ENCODE measurements around the gene PXYLP1.

The PXYLP1 gene

DNA sequence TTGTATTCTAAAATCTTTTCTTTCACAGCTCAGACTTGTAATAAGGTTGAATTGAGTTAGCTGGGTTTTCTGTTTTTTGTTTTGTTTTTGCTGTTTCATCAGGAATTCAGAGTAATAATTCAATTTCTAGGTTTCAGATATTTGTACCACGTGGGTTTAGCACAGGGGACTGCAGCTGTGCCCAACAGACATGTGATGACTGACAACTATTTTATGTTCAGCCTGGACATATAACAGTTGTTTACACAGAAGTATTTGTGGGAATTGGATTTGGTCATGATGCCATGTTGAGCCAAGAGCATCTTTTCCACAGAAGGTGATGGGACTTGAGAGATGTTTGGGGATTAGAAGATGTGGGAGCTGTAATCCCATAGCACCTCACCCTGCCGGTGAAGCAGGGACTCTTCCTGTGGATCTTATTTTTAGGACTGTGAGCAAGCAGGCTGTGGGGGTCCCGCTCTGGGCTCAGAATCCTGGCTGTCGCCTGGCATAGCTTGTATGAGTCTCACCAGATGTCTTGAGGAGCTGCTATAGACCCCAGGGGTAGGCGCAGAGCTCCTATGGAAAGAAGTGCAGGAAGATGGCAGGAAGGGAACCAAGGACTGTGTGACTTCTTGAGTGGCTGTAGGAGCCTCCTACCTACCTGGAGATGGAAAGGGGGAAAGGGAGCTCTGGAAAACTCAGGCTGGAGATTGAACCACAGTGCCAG, 23.7 kb downstream of the PXYLP1 start:
- H3K9ac ChIP-seq (ENCODE audit: low read depth, low read length) = no peak overlapping the region
- H3K27me3 ChIP-seq (ENCODE audit: control insufficient read depth, insufficient read depth, low read length) = no peaks in the 10 kb centered on the region
- H3K36me3 ChIP-seq (ENCODE audit: insufficient read depth, low read length) = no peaks in the 10 kb centered on the region
- no peak overlapping the region for H3K4me2 ChIP-seq (ENCODE audit: low read length)
- peaks cover 6% of the 10 kb centered on the region for H3K4me1 ChIP-seq (ENCODE audit: control insufficient read depth, insufficient read depth, low read length)
- H3K4me3 ChIP-seq (ENCODE audit: low read length) = no peak overlapping the region
- H3K9me3 ChIP-seq (replicated peaks; ENCODE audit: low read length) = no peaks in the 10 kb centered on the region

DNA sequence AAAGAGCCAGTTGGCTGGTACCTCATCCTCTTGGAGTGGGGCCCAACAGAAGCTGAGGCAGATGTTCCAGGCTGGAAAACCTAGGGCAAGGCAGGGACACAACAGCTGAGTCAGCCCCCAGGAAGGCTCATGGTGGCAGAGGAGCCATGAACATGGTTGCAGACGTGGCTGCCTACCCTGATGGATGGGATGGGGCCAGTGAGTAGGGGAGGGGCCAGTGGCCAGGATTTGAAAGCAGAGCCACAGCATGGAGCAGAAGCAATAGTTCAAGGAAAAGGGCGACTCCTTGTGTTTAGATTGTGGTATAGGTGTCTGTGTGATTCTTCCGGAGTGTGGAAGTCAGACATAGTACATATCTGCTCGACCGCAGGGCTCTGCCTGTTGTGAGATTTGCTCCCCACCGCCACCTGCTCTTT, 24.2 kb downstream of the PXYLP1 start:
- H3K27me3 ChIP-seq (ENCODE audit: control insufficient read depth, insufficient read depth, low read length) = no peaks in the 10 kb centered on the region
- peaks cover 6% of the 10 kb centered on the region for H3K4me1 ChIP-seq (ENCODE audit: control insufficient read depth, insufficient read depth, low read length)
- no peak overlapping the region for H3K9ac ChIP-seq (ENCODE audit: low read depth, low read length)
- H3K36me3 ChIP-seq (ENCODE audit: insufficient read depth, low read length) = no peaks in the 10 kb centered on the region
- no peak overlapping the region for H3K4me2 ChIP-seq (ENCODE audit: low read length)
- no peak overlapping the region for H3K4me3 ChIP-seq (ENCODE audit: low read length)
- H3K9me3 ChIP-seq (replicated peaks; ENCODE audit: low read length) = no peaks in the 10 kb centered on the region

DNA sequence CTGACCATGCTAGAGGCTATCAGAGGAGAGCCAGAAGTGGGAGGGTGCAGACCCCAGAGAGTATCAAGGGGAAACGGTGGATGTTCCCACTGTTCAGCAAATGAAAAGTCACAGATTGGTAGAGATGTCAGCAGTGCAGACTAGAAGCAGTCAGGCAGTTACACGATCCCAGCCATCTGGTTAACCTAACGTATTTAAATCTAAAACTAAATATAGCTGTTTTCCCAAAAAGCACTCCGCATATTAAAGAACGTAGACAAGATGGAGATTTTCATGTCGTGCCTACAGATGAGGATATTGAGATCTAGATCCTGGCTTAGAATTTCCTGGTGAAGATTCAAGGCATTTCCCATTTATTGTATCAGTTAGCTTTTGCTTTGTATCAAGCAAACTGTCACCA, 25.2 kb downstream of the PXYLP1 start:
- H3K4me1 ChIP-seq (ENCODE audit: control insufficient read depth, insufficient read depth, low read length) = peaks cover 10% of the 10 kb centered on the region
- H3K36me3 ChIP-seq (ENCODE audit: insufficient read depth, low read length) = no peaks in the 10 kb centered on the region
- no peaks in the 10 kb centered on the region for H3K27me3 ChIP-seq (ENCODE audit: control insufficient read depth, insufficient read depth, low read length)
- no peaks in the 10 kb centered on the region for H3K9me3 ChIP-seq (replicated peaks; ENCODE audit: low read length)
- H3K9ac ChIP-seq (ENCODE audit: low read depth, low read length) = no peak overlapping the region
- no peak overlapping the region for H3K4me2 ChIP-seq (ENCODE audit: low read length)
- H3K4me3 ChIP-seq (ENCODE audit: low read length) = no peak overlapping the region

DNA sequence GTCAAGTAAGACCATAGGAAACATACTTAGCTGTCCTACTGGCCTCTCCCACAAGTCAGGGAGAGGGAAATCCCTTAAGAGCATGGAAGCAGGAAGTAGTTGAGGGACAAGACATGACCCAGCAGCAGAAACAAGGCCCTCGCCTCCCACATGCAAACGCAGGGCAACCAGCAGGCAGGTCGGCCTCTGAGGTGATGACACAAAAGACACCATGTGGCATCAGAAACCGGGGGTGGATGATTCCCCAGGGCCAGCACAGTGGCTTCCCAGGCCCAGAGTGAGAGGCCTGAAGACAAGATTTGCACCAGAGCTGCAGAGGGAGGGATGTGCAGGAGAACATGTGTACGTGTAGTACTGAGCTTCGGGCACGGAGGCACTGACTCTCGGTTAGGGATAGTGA, 26.3 kb downstream of the PXYLP1 start:
- no peak overlapping the region for H3K4me3 ChIP-seq (ENCODE audit: low read length)
- no peaks in the 10 kb centered on the region for H3K36me3 ChIP-seq (ENCODE audit: insufficient read depth, low read length)
- H3K4me2 ChIP-seq (ENCODE audit: low read length) = no peak overlapping the region
- H3K9me3 ChIP-seq (replicated peaks; ENCODE audit: low read length) = no peaks in the 10 kb centered on the region
- H3K9ac ChIP-seq (ENCODE audit: low read depth, low read length) = no peak overlapping the region
- H3K27me3 ChIP-seq (ENCODE audit: control insufficient read depth, insufficient read depth, low read length) = no peaks in the 10 kb centered on the region
- H3K4me1 ChIP-seq (ENCODE audit: control insufficient read depth, insufficient read depth, low read length) = peaks cover 18% of the 10 kb centered on the region

DNA sequence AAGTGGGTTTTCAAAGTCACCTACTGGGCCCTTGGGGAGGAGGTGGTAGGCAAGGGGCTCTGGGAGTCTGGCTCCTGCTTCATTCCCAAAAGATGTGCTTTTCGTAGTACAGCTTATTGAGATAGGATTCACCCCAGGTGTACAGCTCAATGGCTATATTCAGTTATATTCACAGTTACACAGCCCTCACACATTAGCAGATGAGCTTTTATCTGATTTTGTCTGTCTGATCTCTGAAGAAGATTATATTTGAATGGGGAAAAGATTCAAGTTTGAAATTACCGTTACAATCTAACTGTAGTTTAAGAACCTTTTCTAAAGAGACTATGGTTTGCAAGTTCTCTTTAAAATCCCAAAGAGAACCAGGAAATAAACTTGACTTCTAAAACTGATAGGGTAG, 27.3 kb downstream of the PXYLP1 start:
- H3K4me2 ChIP-seq (ENCODE audit: low read length) = no peak overlapping the region
- H3K4me3 ChIP-seq (ENCODE audit: low read length) = no peak overlapping the region
- H3K9me3 ChIP-seq (replicated peaks; ENCODE audit: low read length) = no peaks in the 10 kb centered on the region
- H3K27me3 ChIP-seq (ENCODE audit: control insufficient read depth, insufficient read depth, low read length) = no peaks in the 10 kb centered on the region
- H3K4me1 ChIP-seq (ENCODE audit: control insufficient read depth, insufficient read depth, low read length) = peaks cover 18% of the 10 kb centered on the region
- H3K9ac ChIP-seq (ENCODE audit: low read depth, low read length) = no peak overlapping the region
- no peaks in the 10 kb centered on the region for H3K36me3 ChIP-seq (ENCODE audit: insufficient read depth, low read length)

DNA sequence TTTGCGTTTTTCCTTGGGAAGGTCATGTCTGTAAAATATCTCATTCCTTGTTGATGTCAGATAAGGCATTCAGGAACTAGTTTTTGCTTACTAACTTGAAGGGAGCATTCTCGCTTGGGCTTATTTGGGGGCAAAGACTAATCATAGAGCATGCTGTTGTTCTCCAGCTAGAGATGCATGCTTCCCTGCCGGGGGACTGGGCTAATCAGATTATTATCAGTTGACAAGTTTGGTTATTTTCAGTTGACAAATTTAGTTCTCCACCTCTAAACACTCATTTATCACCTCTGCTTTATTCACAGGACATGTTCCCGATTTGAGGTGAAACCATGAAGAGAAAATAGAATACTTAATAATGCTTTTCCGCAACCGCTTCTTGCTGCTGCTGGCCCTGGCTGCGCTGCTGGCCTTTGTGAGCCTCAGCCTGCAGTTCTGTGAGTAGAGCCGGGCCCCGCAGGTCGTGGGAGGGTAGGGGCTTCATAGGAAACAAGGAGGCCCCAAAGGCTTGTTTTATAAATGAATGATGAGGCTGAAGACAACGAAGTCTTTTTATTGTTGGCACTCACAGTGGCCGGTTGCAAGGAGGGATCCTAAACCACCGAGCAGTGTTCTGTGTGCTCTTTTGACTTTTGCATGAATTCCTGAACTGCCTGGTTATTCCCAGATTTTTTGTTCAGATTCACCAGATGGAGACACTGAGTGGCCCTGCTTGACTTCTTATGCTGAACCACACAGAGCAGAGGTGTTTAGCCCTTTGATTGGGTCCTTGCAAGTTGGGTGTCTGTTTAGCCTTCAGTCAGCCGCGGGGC, 28.4 kb downstream of the PXYLP1 start:
- no peaks in the 10 kb centered on the region for H3K27me3 ChIP-seq (ENCODE audit: control insufficient read depth, insufficient read depth, low read length)
- H3K4me2 ChIP-seq (ENCODE audit: low read length) = no peak overlapping the region
- no peaks in the 10 kb centered on the region for H3K9me3 ChIP-seq (replicated peaks; ENCODE audit: low read length)
- H3K36me3 ChIP-seq (ENCODE audit: insufficient read depth, low read length) = no peaks in the 10 kb centered on the region
- no peak overlapping the region for H3K4me3 ChIP-seq (ENCODE audit: low read length)
- H3K4me1 ChIP-seq (ENCODE audit: control insufficient read depth, insufficient read depth, low read length) = peaks cover 18% of the 10 kb centered on the region
- H3K9ac ChIP-seq (ENCODE audit: low read depth, low read length) = no peak overlapping the region

DNA sequence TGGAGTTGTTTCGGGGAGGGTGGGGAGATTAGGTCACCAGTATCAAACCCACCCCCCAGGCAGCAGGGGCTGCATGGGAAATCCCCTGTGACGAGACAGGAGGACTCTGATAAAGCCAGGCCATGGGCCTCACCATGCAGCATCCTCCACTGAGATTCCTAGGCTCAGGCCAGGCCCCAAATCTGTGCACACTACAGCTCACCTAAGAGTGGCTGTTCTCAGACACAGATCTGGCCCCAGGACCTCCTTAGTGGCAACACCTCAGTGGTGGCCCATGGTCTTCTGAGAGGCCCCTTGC, 29.0 kb downstream of the PXYLP1 start:
- H3K27me3 ChIP-seq (ENCODE audit: control insufficient read depth, insufficient read depth, low read length) = no peaks in the 10 kb centered on the region

DNA sequence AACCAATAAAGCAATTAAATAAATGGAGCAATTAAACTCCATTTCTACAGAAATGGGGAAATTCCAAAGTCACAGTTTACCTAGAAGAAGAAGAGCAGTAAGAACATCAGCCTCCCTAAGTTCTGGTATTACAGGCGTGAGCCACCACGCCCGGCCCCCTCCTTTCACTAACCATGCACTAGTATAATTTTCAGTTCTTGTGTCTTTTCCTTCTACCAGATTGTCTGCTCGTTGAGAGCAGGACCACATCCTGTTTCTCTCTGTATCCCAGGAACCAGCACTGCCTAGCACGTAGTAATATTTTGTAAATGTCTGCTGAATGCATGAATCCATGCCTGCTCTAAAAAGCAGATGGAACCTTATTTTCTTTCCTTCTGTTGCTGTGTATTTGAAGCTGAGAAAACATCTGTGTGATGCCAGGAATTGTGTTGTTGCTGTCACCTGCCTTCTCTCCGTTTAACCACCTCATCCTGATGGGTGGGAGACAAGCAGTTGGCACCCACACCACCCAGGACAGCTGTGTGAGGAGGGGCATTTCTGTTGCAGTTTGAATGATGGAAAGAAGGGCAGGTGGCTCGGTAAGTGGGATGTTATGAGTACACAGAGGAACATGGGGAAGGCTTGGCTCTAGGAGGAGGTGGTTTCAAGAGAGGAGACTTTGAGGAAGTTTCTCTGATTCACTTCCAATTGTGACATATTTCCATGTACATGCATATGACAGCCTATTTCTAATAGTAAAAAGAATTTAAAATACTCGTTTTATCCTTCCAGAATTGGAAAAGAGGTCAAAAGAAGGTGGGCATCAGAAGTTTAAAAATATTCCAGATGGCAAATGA, 30.1 kb downstream of the PXYLP1 start:
- Histone ChIP-seq H3K9ac (ENCODE audit: low read depth, low read length) (no peak overlapping the region), H3K4me1 (ENCODE audit: control insufficient read depth, insufficient read depth, low read length) (peaks cover 12% of the 10 kb centered on the region), H3K27me3 (ENCODE audit: control insufficient read depth, insufficient read depth, low read length) (no peaks in the 10 kb centered on the region), H3K36me3 (ENCODE audit: insufficient read depth, low read length) (no peaks in the 10 kb centered on the region), H3K4me2 (ENCODE audit: low read length) (no peak overlapping the region), H3K4me3 (ENCODE audit: low read length) (no peak overlapping the region), H3K9me3 (replicated peaks; ENCODE audit: low read length) (no peaks in the 10 kb centered on the region)

More for the DNA sequence above, 29.0 kb downstream of the PXYLP1 start:
- Histone ChIP-seq H3K36me3 (ENCODE audit: insufficient read depth, low read length) (no peaks in the 10 kb centered on the region), H3K4me3 (ENCODE audit: low read length) (no peak overlapping the region), H3K4me1 (ENCODE audit: control insufficient read depth, insufficient read depth, low read length) (peaks cover 15% of the 10 kb centered on the region), H3K9me3 (replicated peaks; ENCODE audit: low read length) (no peaks in the 10 kb centered on the region), H3K4me2 (ENCODE audit: low read length) (no peak overlapping the region), H3K9ac (ENCODE audit: low read depth, low read length) (no peak overlapping the region)

DNA sequence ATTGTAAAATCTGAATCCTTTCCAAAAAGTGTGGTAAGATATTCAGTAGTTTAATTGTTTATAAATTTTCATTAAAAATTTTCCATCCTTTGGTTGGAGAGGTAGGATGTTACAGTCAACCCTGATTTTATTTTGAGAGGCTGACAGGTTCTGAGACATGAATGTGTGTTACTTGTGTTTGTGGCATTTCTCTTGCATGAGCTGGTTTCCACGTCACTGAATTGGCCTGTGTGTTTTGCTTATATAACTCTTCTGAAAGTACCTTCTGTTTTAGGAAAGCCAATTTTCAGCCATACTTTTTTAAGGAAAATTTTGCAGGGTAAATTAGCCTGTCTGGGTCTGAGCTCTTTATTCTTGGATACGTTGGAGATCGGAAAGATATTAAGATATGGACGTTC, 30.7 kb downstream of the PXYLP1 start:
- H3K4me3 ChIP-seq (ENCODE audit: low read length) = no peak overlapping the region
- H3K4me2 ChIP-seq (ENCODE audit: low read length) = peak overlapping the region; percentile 4
- H3K36me3 ChIP-seq (ENCODE audit: insufficient read depth, low read length) = no peaks in the 10 kb centered on the region
- H3K27me3 ChIP-seq (ENCODE audit: control insufficient read depth, insufficient read depth, low read length) = no peaks in the 10 kb centered on the region
- H3K4me1 ChIP-seq (ENCODE audit: control insufficient read depth, insufficient read depth, low read length) = peaks cover 12% of the 10 kb centered on the region
- no peak overlapping the region for H3K9ac ChIP-seq (ENCODE audit: low read depth, low read length)
- no peaks in the 10 kb centered on the region for H3K9me3 ChIP-seq (replicated peaks; ENCODE audit: low read length)

DNA sequence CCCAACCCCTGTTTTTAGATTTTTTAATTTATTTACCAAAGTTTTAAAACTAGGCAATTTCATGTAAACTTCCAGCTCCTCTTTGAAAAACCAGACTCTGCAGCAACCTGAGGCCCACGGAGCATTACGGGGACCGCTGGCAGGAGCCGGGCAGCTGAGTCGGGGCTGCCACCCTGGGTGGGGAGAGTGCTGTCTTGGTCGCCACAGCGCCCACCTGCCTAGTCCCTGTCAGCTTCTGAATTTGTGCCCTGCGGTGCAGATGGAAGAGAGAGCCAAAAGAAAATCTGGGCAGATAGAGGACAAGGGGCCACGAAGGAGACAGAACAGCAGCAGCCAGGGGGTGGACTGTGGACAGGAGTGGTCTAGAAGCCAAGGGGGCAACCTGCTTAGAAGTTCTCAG, 34.6 kb downstream of the PXYLP1 start:
- H3K4me2 ChIP-seq (ENCODE audit: low read length) = no peak overlapping the region
- H3K4me3 ChIP-seq (ENCODE audit: low read length) = no peak overlapping the region
- H3K4me1 ChIP-seq (ENCODE audit: control insufficient read depth, insufficient read depth, low read length) = peaks cover 12% of the 10 kb centered on the region
- H3K9me3 ChIP-seq (replicated peaks; ENCODE audit: low read length) = no peaks in the 10 kb centered on the region
- no peaks in the 10 kb centered on the region for H3K36me3 ChIP-seq (ENCODE audit: insufficient read depth, low read length)
- H3K9ac ChIP-seq (ENCODE audit: low read depth, low read length) = no peak overlapping the region
- H3K27me3 ChIP-seq (ENCODE audit: control insufficient read depth, insufficient read depth, low read length) = no peaks in the 10 kb centered on the region

DNA sequence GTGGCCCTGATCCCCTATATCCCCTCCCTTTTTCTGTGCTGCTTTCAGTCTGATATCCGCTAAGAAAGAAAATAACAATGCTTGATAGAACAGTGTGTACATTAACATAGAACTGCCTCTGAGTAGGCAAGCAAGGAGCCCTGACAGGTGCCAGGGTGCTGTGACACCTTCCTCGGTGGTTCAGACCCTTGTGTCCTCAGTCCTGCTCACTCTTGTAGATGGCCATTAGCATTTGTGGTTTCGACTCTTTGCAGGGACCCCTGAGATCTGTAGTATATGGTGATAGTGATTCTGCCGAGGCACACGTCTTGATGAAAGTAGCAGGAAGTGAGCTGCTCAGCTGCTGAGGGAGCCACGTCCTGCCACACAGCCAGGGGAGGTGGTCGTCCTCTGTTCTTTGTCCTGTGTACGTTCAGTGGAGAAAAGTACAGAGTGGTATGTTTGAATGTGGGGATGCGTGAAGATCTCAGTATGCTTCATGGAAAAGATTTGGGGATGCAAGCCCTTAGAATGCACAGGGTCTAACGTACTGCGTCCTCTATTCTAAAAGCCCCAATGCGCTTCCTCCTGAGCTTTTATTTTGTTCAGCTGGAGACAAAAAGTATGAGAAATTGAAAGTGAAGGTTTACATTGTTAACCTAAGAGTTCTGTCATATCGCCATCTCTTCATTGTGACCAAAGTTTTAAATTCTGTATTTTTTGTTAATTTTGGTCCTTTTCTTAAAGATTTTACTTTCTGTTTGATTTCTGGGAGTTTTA, 35.4 kb downstream of the PXYLP1 start:
- Histone ChIP-seq H3K4me3 (ENCODE audit: low read length) (no peak overlapping the region), H3K9ac (ENCODE audit: low read depth, low read length) (no peak overlapping the region), H3K4me2 (ENCODE audit: low read length) (no peak overlapping the region), H3K9me3 (replicated peaks; ENCODE audit: low read length) (no peaks in the 10 kb centered on the region), H3K4me1 (ENCODE audit: control insufficient read depth, insufficient read depth, low read length) (peaks cover 7% of the 10 kb centered on the region), H3K27me3 (ENCODE audit: control insufficient read depth, insufficient read depth, low read length) (no peaks in the 10 kb centered on the region), H3K36me3 (ENCODE audit: insufficient read depth, low read length) (no peaks in the 10 kb centered on the region)
